B cell (primary cell): ENCODE results near the gene PIGH. TPM values are rescaled to one million over a fixed set of nuclear protein-coding genes. Genes with fewer than 3 reads are reported as not detected.
"Not testable (repeated sequence)": the region's sequence is repeated elsewhere in the genome, so short reads cannot be mapped to it uniquely, and the experiment has no call there.

Source experiments
- ATAC-seq: fragments of 200-7000 bp; cut with Tn5 transposase; one replicate; pipeline ENCODE4 v1.10.0; 2021; ENCODE audit warnings: low read depth, mild to moderate bottlenecking, moderate number of reproducible peaks, moderate library complexity
- CTCF ChIA-PET: fragments of 350-600 bp; sonication (Branson Sonifier 250); formaldehyde crosslinking; loops from one replicate; lab custom pipeline; 2021; ENCODE audit warnings: antibody characterized with exemption, inconsistent platforms; lab: Charles Lee
- POLR2A ChIA-PET: fragments of 350-600 bp; sonication (Branson Sonifier 250); formaldehyde crosslinking; loops from one replicate; lab custom pipeline; 2021; ENCODE audit warnings: antibody characterized with exemption; lab: Charles Lee
- DNase-seq: peaks from one replicate; pipeline ENCODE4 v3.0.0; 2013
- H2AFZ ChIP-seq: 2 replicates; pipeline ENCODE4 v1.6.1; 2012; ENCODE audit warnings: mild to moderate bottlenecking, low read depth, low read length; ENCODE audit not compliant: insufficient read depth, poor library complexity, severe bottlenecking
- H3K27ac ChIP-seq, 2 donors: 1 replicate in 1 of 2; 2 replicates in 1 of 2; pipeline ENCODE4 v1.5.1; 2012 to 2013; ENCODE audit warnings: low read length in 2 of 2, mild to moderate bottlenecking in 2 of 2, moderate library complexity in 1 of 2
- H3K27me3 ChIP-seq, 4 experiments: fragments of 200-600 bp in 1 of 4; sonication (generic) in 1 of 4; replicated peaks in 1 of 4; 1 replicate in 2 of 4; 2 replicates in 2 of 4; pipeline versions ENCODE4 v1.6.1 to v1.7.0; 2013 to 2016; ENCODE audit warnings: low read length in 3 of 4, mild to moderate bottlenecking in 2 of 4, mixed read lengths in 1 of 4, moderate library complexity in 1 of 4; ENCODE audit not compliant: insufficient read depth in 4 of 4, control insufficient read depth in 3 of 4; ENCODE audit errors: control extremely low read depth in 1 of 4
- H3K36me3 ChIP-seq, 2 experiments: replicated peaks in 1 of 2; 1 replicate in 1 of 2; 2 replicates in 1 of 2; pipeline versions ENCODE4 v1.6.1 to v1.7.1; 2013; ENCODE audit warnings: low read length in 1 of 2; ENCODE audit not compliant: insufficient read depth in 2 of 2, control insufficient read depth in 1 of 2; ENCODE audit errors: control extremely low read depth in 1 of 2, extremely low read depth in 1 of 2
- H3K4me1 ChIP-seq, 2 donors: fragments of 200-600 bp in 1 of 2; sonication (generic) in 1 of 2; 1 replicate in 1 of 2; 2 replicates in 1 of 2; pipeline versions ENCODE4 v1.5.1 to v1.6.1; 2013 to 2017; ENCODE audit warnings: low read length in 2 of 2; ENCODE audit not compliant: control insufficient read depth in 2 of 2, insufficient read depth in 2 of 2
- H3K4me2 ChIP-seq: replicated peaks from 2 replicates; pipeline ENCODE3; 2012; ENCODE audit warnings: mild to moderate bottlenecking, low read depth, low read length; ENCODE audit not compliant: poor library complexity, severe bottlenecking
- H3K4me3 ChIP-seq, 5 experiments: fragments of 200-600 bp in 1 of 5; sonication (generic) in 1 of 5; 1 replicate in 3 of 5; 2 replicates in 2 of 5; pipeline versions ENCODE4 v1.5.1 to v1.7.0; 2011 to 2016; ENCODE audit warnings: low read length in 4 of 5, mild to moderate bottlenecking in 4 of 5, low read depth in 2 of 5, control low read depth in 1 of 5, moderate library complexity in 1 of 5; ENCODE audit not compliant: insufficient read depth in 1 of 5; ENCODE audit errors: control extremely low read depth in 1 of 5, extremely low read depth in 1 of 5
- H3K79me2 ChIP-seq: fragments of 200-600 bp; sonication (generic); one replicate; pipeline ENCODE4 v1.6.0; 2016; ENCODE audit warnings: low read length; ENCODE audit not compliant: control insufficient read depth, insufficient read depth
- H3K9ac ChIP-seq: fragments of 200-600 bp; sonication (generic); 2 replicates; pipeline ENCODE4 v1.6.1; 2017; ENCODE audit warnings: mild to moderate bottlenecking, low read length, moderate library complexity
- H3K9me3 ChIP-seq, 3 donors: one replicate each; pipeline versions ENCODE4 v1.6.1 to v1.7.1; 2013; ENCODE audit warnings: low read length in 2 of 3; ENCODE audit not compliant: control insufficient read depth in 2 of 3, insufficient read depth in 1 of 3; ENCODE audit errors: control extremely low read depth in 1 of 3
- H4K20me1 ChIP-seq: 2 replicates; pipeline ENCODE4 v1.6.0; 2012; ENCODE audit warnings: mild to moderate bottlenecking, low read length; ENCODE audit not compliant: insufficient read depth, control insufficient read depth, poor library complexity, severe bottlenecking
- H3K27ac Mint-ChIP-seq: one replicate; pipeline ENCODE4 v1.8.0; 2021; ENCODE audit warnings: mixed read lengths
- H3K27me3 Mint-ChIP-seq: one replicate; pipeline ENCODE4 v1.8.0; 2021; ENCODE audit warnings: mixed read lengths
- H3K4me1 Mint-ChIP-seq: one replicate; pipeline ENCODE4 v1.8.0; 2021; ENCODE audit warnings: mixed read lengths
- H3K4me3 Mint-ChIP-seq: one replicate; pipeline ENCODE4 v1.8.0; 2021; ENCODE audit warnings: mixed read lengths
- H3K9me3 Mint-ChIP-seq: one replicate; pipeline ENCODE4 v1.8.0; 2022; ENCODE audit warnings: mixed read lengths; ENCODE audit not compliant: insufficient read depth
- CTCF ChIP-seq: fragments of 200-600 bp; IDR thresholded peaks from one replicate; pipeline ENCODE4 v1.8.0; 2022; ENCODE audit warnings: antibody characterized with exemption, mild to moderate bottlenecking
- EZH2 ChIP-seq: IDR thresholded peaks from 2 replicates; pipeline ENCODE4 v1.6.1; 2012; ENCODE audit warnings: borderline replicate concordance, low read depth, mild to moderate bottlenecking, moderate library complexity, low read length; ENCODE audit not compliant: insufficient read depth, poor library complexity, severe bottlenecking
- WGBS: methylation state at CpG from one replicate; pipeline ENCODE4 v1.1.5; 2013; ENCODE audit warnings: missing lambda C conversion rate; ENCODE audit not compliant: insufficient coverage; 5-methylcytosine and 5-hydroxymethylcytosine counted together
- intact Hi-C: fragments of 100-400 bp; cut with micrococcal nuclease; formaldehyde crosslinking; loops from one replicate; pipeline ENCODE4 v1.10.0; 2022
- polyA plus RNA-seq: library from polyadenylated mRNA; depleted of rRNA; stranded (reverse); fragments of >200 nt; gene quantifications from 2 replicates; pipeline ENCODE4 v1.2.3, GENCODE V29; 2012
- total RNA-seq, 2 donors: library from RNA; stranded (reverse); fragments of 120-200 nt in 1 of 2; gene quantifications; 1 replicate in 1 of 2; 2 replicates in 1 of 2; pipeline versions ENCODE4 v1.2.3 to v1.2.4, GENCODE V29; 2013 to 2022

Gene PIGH
- total and polyA plus RNA-seq, 2 donors (not counting 1 experiment from before 2014, with no cell fraction given), result 26.7 to 48.0 TPM

GRCh38 chr14:67547224-67547780, 52.8 kb downstream of the PIGH start:
- intact Hi-C loops, result no loop called here
- no peak overlapping the region for H3K27ac Mint-ChIP-seq
- H3K4me1 ChIP-seq, result peaks cover 0 to under 1% of the 10 kb centered on the region in 2 donors
- TF ChIP-seq EZH2 (no peak), CTCF (no peak)
- no peak overlapping the region for H3K4me2 ChIP-seq
- H3K4me3 ChIP-seq, result no peak overlapping the region
- ChIA-PET CTCF (no interaction called here), POLR2A (interaction anchor here (1.0 kb wide), 1 partner anchor 31 kb away, joined by 3 read pairs; no protein-coding TSS in a partner anchor)
- H3K9me3 ChIP-seq, result peaks cover 0 to 6% (median 0%) of the 10 kb centered on the region in 3 donors
- H3K9me3 Mint-ChIP-seq, result no peaks in the 10 kb centered on the region
- H4K20me1 ChIP-seq, result no peaks in the 10 kb centered on the region
- WGBS, result 96% methylated on average over 3 of the region's 5 CpGs
- H3K9ac ChIP-seq, result no peak overlapping the region
- H3K27me3 ChIP-seq, result peaks cover 0 to 17% (median 11%) of the 10 kb centered on the region in 4 experiments
- DNase-seq (no peak), ATAC-seq (no peak)
- no peaks in the 10 kb centered on the region for H3K36me3 ChIP-seq
- peaks cover 46% of the 10 kb centered on the region for H3K27me3 Mint-ChIP-seq
- peaks cover under 1% of the 10 kb centered on the region for H3K4me1 Mint-ChIP-seq
- H3K79me2 ChIP-seq, result no peaks in the 10 kb centered on the region
- no peak overlapping the region for H3K27ac ChIP-seq
- H2AFZ ChIP-seq, result no peak overlapping the region
- H3K4me3 Mint-ChIP-seq, result no peak overlapping the region

GRCh38 chr14:67544590-67544989, 55.5 kb downstream of the PIGH start:
- intact Hi-C loops, result no loop called here
- Histone ChIP-seq H3K4me3 (no peak overlapping the region), H3K9ac (no peak overlapping the region), H3K79me2 (no peaks in the 10 kb centered on the region), H3K27me3 (peaks cover 0 to 35% (median 25%) of the 10 kb centered on the region in 4 experiments), H3K36me3 (no peaks in the 10 kb centered on the region), H3K4me2 (no peak overlapping the region), H3K9me3 (peaks cover 0 to 6% (median 0%) of the 10 kb centered on the region in 3 donors), H4K20me1 (no peaks in the 10 kb centered on the region), H3K27ac (no peak overlapping the region), H3K4me1 (peaks cover 0 to 11% of the 10 kb centered on the region in 2 donors), H2AFZ (no peak overlapping the region)
- no CpG with 5 or more reads among the region's 1 CpG for WGBS
- no peak for DNase-seq
- ATAC-seq, result no peak
- CTCF ChIA-PET, result interaction anchor here (1.2 kb wide), 1 partner anchor 26 kb away, joined by 3 read pairs; no protein-coding TSS in a partner anchor
- POLR2A ChIA-PET, result no interaction called here
- Mint-ChIP-seq H3K27ac (no peak overlapping the region), H3K27me3 (peaks cover 59% of the 10 kb centered on the region), H3K4me1 (peaks cover 10% of the 10 kb centered on the region), H3K4me3 (no peak overlapping the region), H3K9me3 (no peaks in the 10 kb centered on the region)
- no peak for TF ChIP-seq EZH2
- TF ChIP-seq CTCF, result no peak

- ATAC-seq, intact Hi-C loops, H3K79me2 ChIP-seq, H3K4me3 ChIP-seq, H3K36me3 ChIP-seq, H3K27ac Mint-ChIP-seq, DNase-seq, H2AFZ ChIP-seq, H3K4me3 Mint-ChIP-seq, H3K9ac ChIP-seq, H3K9me3 ChIP-seq, H3K27ac ChIP-seq, H3K9me3 Mint-ChIP-seq, H4K20me1 ChIP-seq, H3K4me2 ChIP-seq, POLR2A ChIA-PET: not testable (repeated sequence)
- Mint-ChIP-seq H3K27me3 (peaks cover 55% of the 10 kb centered on the region), H3K4me1 (peaks cover 10% of the 10 kb centered on the region)
- CTCF ChIA-PET, result interaction anchor here (1.0 to 1.6 kb wide), 4 partner anchors 15 to 115 kb away, joined by 4 to 5 read pairs (median 4); no protein-coding TSS in a partner anchor
- Histone ChIP-seq H3K4me1 (peaks cover 8 to 18% of the 10 kb centered on the region in 2 donors), H3K27me3 (peaks cover 0 to 34% (median 26%) of the 10 kb centered on the region in 4 experiments)
- 98% methylated on average over 7 of the region's 13 CpGs for WGBS
Measured at GRCh38 chr14:67542620-67543019, 57.4 kb downstream of the PIGH start.
